H1 (cell line): ENCODE data around the gene MPPED1. TPM values are rescaled to one million over a fixed set of nuclear protein-coding genes. Genes with fewer than 3 reads are reported as not detected.

Experiments used
- CTCF ChIA-PET: fragments of 300-600 bp; sonication (Branson Sonifier 250); formaldehyde crosslinking; loops from one replicate; lab custom pipeline; 2021; ENCODE audit not compliant: partially characterized antibody; lab: Charles Lee
- POLR2A ChIA-PET: fragments of 300-600 bp; sonication (Branson Sonifier 250); formaldehyde crosslinking; loops from one replicate; lab custom pipeline; 2021; ENCODE audit warnings: inconsistent platforms; ENCODE audit not compliant: partially characterized antibody; lab: Charles Lee
- DNase-seq, 2 experiments: peaks; one replicate each; pipeline versions ENCODE4 v3.0.0 to v3.0.0-alpha.2; 2010 to 2022; ENCODE audit warnings: low spot score in 2 of 2, low read depth in 1 of 2, mixed read lengths in 1 of 2
- FAIRE-seq: peaks from 2 replicates; lab custom pipeline; 2011; peaks lifted over from hg19 to GRCh38; lab: Jason Lieb, UNC
- H2AFZ ChIP-seq: 2 replicates; pipeline ENCODE4 v1.8.1; 2012; ENCODE audit warnings: low read length, inconsistent platforms
- H2AK5ac ChIP-seq: 2 replicates; pipeline ENCODE4 v1.6.1; 2013; ENCODE audit warnings: low read depth, low read length
- H2BK120ac ChIP-seq: replicated peaks from 2 replicates; pipeline ENCODE3; 2013; ENCODE audit warnings: low read depth, low read length, inconsistent platforms
- H2BK12ac ChIP-seq: 2 replicates; pipeline ENCODE4 v1.6.1; 2013; ENCODE audit warnings: low read depth, low read length
- H2BK15ac ChIP-seq: 2 replicates; pipeline ENCODE4 v1.6.1; 2013; ENCODE audit warnings: low read length
- H2BK20ac ChIP-seq: 2 replicates; pipeline ENCODE4 v1.6.1; 2013; ENCODE audit warnings: low read length
- H2BK5ac ChIP-seq: 2 replicates; pipeline ENCODE4 v1.6.1; 2013; ENCODE audit warnings: low read depth, low read length
- H3K14ac ChIP-seq: 2 replicates; pipeline ENCODE4 v1.6.1; 2013; ENCODE audit warnings: inconsistent platforms; ENCODE audit not compliant: insufficient read length
- H3K18ac ChIP-seq: 2 replicates; pipeline ENCODE4 v1.6.1; 2013; ENCODE audit warnings: low read length; ENCODE audit errors: extremely low read depth
- H3K23ac ChIP-seq: 2 replicates; pipeline ENCODE4 v1.6.1; 2013; ENCODE audit warnings: inconsistent platforms; ENCODE audit not compliant: insufficient read length
- H3K23me2 ChIP-seq: 2 replicates; pipeline ENCODE4 v1.6.1; 2013; ENCODE audit warnings: low read depth, low read length
- H3K27ac ChIP-seq: 2 replicates; pipeline ENCODE4 v1.6.1; 2011; ENCODE audit warnings: low read depth, low read length, inconsistent platforms
- H3K27me3 ChIP-seq, 4 experiments: replicated peaks in 1 of 4; 1 replicate in 1 of 4; 2 replicates in 3 of 4; pipeline versions ENCODE4 v1.6.1 to v1.8.1; 2011 to 2013; ENCODE audit warnings: low read length in 3 of 4, mild to moderate bottlenecking in 3 of 4, inconsistent platforms in 2 of 4, mixed read lengths in 2 of 4, moderate library complexity in 1 of 4; ENCODE audit not compliant: control insufficient read depth in 3 of 4, insufficient read depth in 3 of 4; ENCODE audit errors: extremely low read depth in 1 of 4
- H3K36me3 ChIP-seq, 4 experiments: 2 replicates each; pipeline versions ENCODE4 v1.6.1 to v1.8.1; 2011 to 2013; ENCODE audit warnings: mild to moderate bottlenecking in 4 of 4, low read length in 3 of 4, moderate library complexity in 2 of 4, control low read depth in 1 of 4, inconsistent platforms in 1 of 4; ENCODE audit not compliant: insufficient read depth in 4 of 4, control insufficient read depth in 2 of 4
- H3K4ac ChIP-seq: replicated peaks from 2 replicates; pipeline ENCODE3; 2013; ENCODE audit warnings: low read length, low read depth, mixed read lengths, inconsistent platforms; ENCODE audit not compliant: insufficient read length
- H3K4me1 ChIP-seq, 4 experiments: replicated peaks in 1 of 4; 1 replicate in 1 of 4; 2 replicates in 3 of 4; pipeline versions ENCODE4 v1.6.1 to v1.8.1; 2011 to 2013; ENCODE audit warnings: low read length in 3 of 4, inconsistent platforms in 2 of 4, mixed read lengths in 1 of 4; ENCODE audit not compliant: insufficient read depth in 4 of 4, control insufficient read depth in 3 of 4
- H3K4me2 ChIP-seq, 2 experiments: 2 replicates each; pipeline versions ENCODE4 v1.6.1 to v1.8.1; 2011 to 2013; ENCODE audit warnings: low read depth in 2 of 2, low read length in 2 of 2, control low read depth in 1 of 2, inconsistent platforms in 1 of 2, mild to moderate bottlenecking in 1 of 2; ENCODE audit not compliant: insufficient read depth in 1 of 2
- H3K4me3 ChIP-seq, 4 experiments: fragments of 200-600, 300-600 bp in 1 of 4; sonication (generic), shearing (Covaris generic), sonication (Bioruptor Twin) in 1 of 4; 2 replicates each; pipeline versions ENCODE4 v1.5.1 to v1.8.1; 2011 to 2016; ENCODE audit warnings: low read length in 4 of 4, low read depth in 3 of 4, control low read depth in 2 of 4, inconsistent platforms in 2 of 4, mild to moderate bottlenecking in 2 of 4, mixed read lengths in 1 of 4, moderate library complexity in 1 of 4; ENCODE audit not compliant: insufficient read depth in 2 of 4; ENCODE audit errors: extremely low read depth in 1 of 4
- H3K56ac ChIP-seq: replicated peaks from 2 replicates; pipeline ENCODE3; 2013; ENCODE audit warnings: low read depth, mild to moderate bottlenecking, mixed read lengths, low read length, inconsistent platforms; ENCODE audit not compliant: insufficient read length
- H3K79me1 ChIP-seq: 2 replicates; pipeline ENCODE4 v1.6.1; 2013; ENCODE audit warnings: low read depth, low read length, control low read depth
- H3K79me2 ChIP-seq, 2 experiments: 2 replicates each; pipeline versions ENCODE4 v1.6.1 to v1.8.1; 2012 to 2013; ENCODE audit warnings: low read length in 2 of 2, mild to moderate bottlenecking in 2 of 2, inconsistent platforms in 1 of 2; ENCODE audit not compliant: insufficient read depth in 2 of 2, control insufficient read depth in 1 of 2
- H3K9ac ChIP-seq, 4 experiments: replicated peaks in 1 of 4; 1 replicate in 1 of 4; 2 replicates in 3 of 4; pipeline versions ENCODE4 v1.6.1 to v1.8.1; 2011 to 2013; ENCODE audit warnings: low read depth in 3 of 4, low read length in 3 of 4, control low read depth in 2 of 4, mild to moderate bottlenecking in 2 of 4, moderate library complexity in 2 of 4, inconsistent platforms in 1 of 4; ENCODE audit errors: extremely low read depth in 1 of 4
- H3K9me3 ChIP-seq, 2 experiments: 2 replicates each; pipeline versions ENCODE4 v1.6.1 to v1.8.1; 2012 to 2013; ENCODE audit warnings: mild to moderate bottlenecking in 2 of 2, moderate library complexity in 2 of 2, control low read depth in 1 of 2, inconsistent platforms in 1 of 2, low read depth in 1 of 2, low read length in 1 of 2, mixed read lengths in 1 of 2; ENCODE audit not compliant: insufficient read depth in 2 of 2
- H4K20me1 ChIP-seq, 2 experiments: replicated peaks in 1 of 2; 2 replicates each; pipeline versions ENCODE3 to v1.8.1; 2011 to 2013; ENCODE audit warnings: inconsistent platforms in 2 of 2, low read length in 2 of 2, mild to moderate bottlenecking in 1 of 2; ENCODE audit not compliant: insufficient read depth in 2 of 2, control insufficient read depth in 1 of 2
- H4K5ac ChIP-seq: 2 replicates; pipeline ENCODE4 v1.6.1; 2013; ENCODE audit warnings: low read length, low read depth, mixed read lengths, inconsistent platforms; ENCODE audit not compliant: insufficient read length
- H4K8ac ChIP-seq: 2 replicates; pipeline ENCODE4 v1.8.0; 2013; ENCODE audit warnings: mild to moderate bottlenecking, moderate library complexity, low read length, inconsistent platforms; ENCODE audit not compliant: insufficient read depth; ENCODE audit errors: extremely low read depth
- H4K91ac ChIP-seq: replicated peaks from 2 replicates; pipeline ENCODE3; 2013; ENCODE audit warnings: low read length, mixed read lengths, inconsistent platforms; ENCODE audit not compliant: insufficient read length
- GTF2F1 ChIP-seq: IDR thresholded peaks from 2 replicates; pipeline ENCODE4 v1.6.1; 2012; ENCODE audit warnings: low read depth, low read length, improper control_type of control experiment, borderline replicate concordance
- SIRT6 ChIP-seq: IDR thresholded peaks from one replicate; pipeline ENCODE4 v1.7.1; 2012; ENCODE audit warnings: low read length, inconsistent platforms
- SIX5 ChIP-seq: IDR thresholded peaks from 2 replicates; pipeline ENCODE4 v1.6.1; 2011; ENCODE audit warnings: mild to moderate bottlenecking, low read depth, low read length
- WGBS, 2 experiments: shearing (Covaris generic) in 1 of 2; methylation state at CpG; one replicate each; pipeline versions ENCODE4 v1.1.6 to v1.1.7; 2013 to 2015; ENCODE audit warnings: low lambda C conversion rate in 2 of 2, mixed read lengths in 2 of 2, inconsistent platforms in 1 of 2, low coverage in 1 of 2, missing lambda C conversion rate in 1 of 2; ENCODE audit not compliant: insufficient replicate concordance in 2 of 2, insufficient coverage in 1 of 2, insufficient read length in 1 of 2; ENCODE audit errors: extremely low coverage in 1 of 2, missing lambda C conversion rate in 1 of 2; 5-methylcytosine and 5-hydroxymethylcytosine counted together
- polyA plus RNA-seq, 7 experiments: library from polyadenylated mRNA; depleted of rRNA in 3 of 7; stranded (reverse) in 5 of 7; unstranded in 2 of 7; fragments of >200 nt in 5 of 7; fragments of 200-250 nt in 2 of 7; gene quantifications; 1 replicate in 5 of 7; 2 replicates in 1 of 7; 4 replicates in 1 of 7; pipeline versions ENCODE4 v1.2.1 to v1.2.3, GENCODE V29; 2011 to 2013; ENCODE audit warnings: missing spikeins in 2 of 7, mixed read lengths in 2 of 7
- total RNA-seq: library from RNA; stranded (reverse); fragmentation: NEBNext Ultra II Directional; extraction: Animal tissue kit (Norgen Biotek cat#: 25700); gene quantifications from 2 replicates; pipeline ENCODE4 v1.2.1, GENCODE V29; 2021

The MPPED1 gene
- total and polyA plus RNA-seq, 2 of the 8 experiments (the other 6 are each of a cell fraction or from before 2014, with no cell fraction given), result 0.29 to 0.37 TPM

- Histone ChIP-seq H3K36me3 (no peaks in the 10 kb centered on the region), H3K4me3 (no peak overlapping the region), H4K91ac (no peak overlapping the region), H3K27ac (no peak overlapping the region), H3K4ac (no peak overlapping the region), H2BK12ac (no peak overlapping the region), H2BK5ac (no peak overlapping the region), H3K79me1 (no peaks in the 10 kb centered on the region), H4K8ac (no peak overlapping the region), H2BK15ac (no peak overlapping the region), H2AK5ac (no peak overlapping the region), H4K20me1 (no peaks in the 10 kb centered on the region), H3K4me2 (no peak overlapping the region), H3K27me3 (no peaks in the 10 kb centered on the region), H3K56ac (no peak overlapping the region), H2AFZ (no peak overlapping the region), H3K18ac (no peak overlapping the region), H2BK20ac (no peak overlapping the region), H4K5ac (no peak overlapping the region), H3K79me2 (no peaks in the 10 kb centered on the region), H3K9ac (no peak overlapping the region), H2BK120ac (no peak overlapping the region), H3K23me2 (no peaks in the 10 kb centered on the region), H3K9me3 (peaks cover 5 to 11% of the 10 kb centered on the region in 2 experiments; a peak in 3 of 4 replicates), H3K14ac (no peak overlapping the region), H3K23ac (no peak overlapping the region), H3K4me1 (no peaks in the 10 kb centered on the region; a peak in 1 of 7 replicates)
- 89% methylated on average over 15 of the region's 17 CpGs; no CpG with 5 or more reads in 1 of the 2 experiments for WGBS, 2 experiments
- FAIRE-seq, result no peak
- no peak for DNase-seq
- POLR2A ChIA-PET, result no interaction called here
- CTCF ChIA-PET, result interaction anchor here (0.8 to 3.1 kb wide), 3 partner anchors 8 to 42 kb away, joined by 4 to 14 read pairs (median 4); no protein-coding TSS in a partner anchor
- TF ChIP-seq GTF2F1 (no peak), SIRT6 (no peak), SIX5 (no peak)
Measured at GRCh38 chr22:43532301-43533155, 120.7 kb downstream of the MPPED1 start.
